Mesothelial cell of epicardium (in vitro differentiated cells): ENCODE results near the gene CAPN1. TPM values are rescaled to one million over a fixed set of nuclear protein-coding genes. Genes with fewer than 3 reads are reported as not detected.

Source experiments
- DNase-seq, 2 experiments: peaks; one replicate each; pipeline ENCODE4 v3.0.0; 2021; ENCODE audit warnings: low spot score in 2 of 2; ENCODE audit not compliant: unreplicated experiment in 2 of 2
- H3K27ac Mint-ChIP-seq: 2 replicates; pipeline ENCODE4 v1.8.0; 2021; ENCODE audit warnings: mixed read lengths
- H3K27me3 Mint-ChIP-seq: 2 replicates; pipeline ENCODE4 v1.8.0; 2021; ENCODE audit warnings: low read depth, mixed read lengths
- H3K36me3 Mint-ChIP-seq: 2 replicates; pipeline ENCODE4 v1.8.0; 2021; ENCODE audit warnings: mixed read lengths
- H3K4me1 Mint-ChIP-seq: 2 replicates; pipeline ENCODE4 v1.8.0; 2021; ENCODE audit warnings: mixed read lengths
- H3K4me3 Mint-ChIP-seq: 2 replicates; pipeline ENCODE4 v1.8.0; 2021; ENCODE audit warnings: mild to moderate bottlenecking, moderate library complexity, mixed read lengths
- H3K9me3 Mint-ChIP-seq: 2 replicates; pipeline ENCODE4 v1.8.0; 2021; ENCODE audit warnings: mixed read lengths
- total RNA-seq: library from RNA; stranded (reverse); gene quantifications from 3 replicates; pipeline ENCODE4 v1.2.1, GENCODE V29; 2021
- TF ChIP-seq, protein P1 (sequence below): fragments of 200-600 bp; sonication (generic); IDR thresholded peaks from one replicate; pipeline ENCODE4 v1.5.0; 2021; ENCODE audit warnings: antibody characterized with exemption; ENCODE audit not compliant: unreplicated experiment

The CAPN1 gene
- total RNA-seq, 1 donor from 2014 or later = 196 TPM

DNA sequence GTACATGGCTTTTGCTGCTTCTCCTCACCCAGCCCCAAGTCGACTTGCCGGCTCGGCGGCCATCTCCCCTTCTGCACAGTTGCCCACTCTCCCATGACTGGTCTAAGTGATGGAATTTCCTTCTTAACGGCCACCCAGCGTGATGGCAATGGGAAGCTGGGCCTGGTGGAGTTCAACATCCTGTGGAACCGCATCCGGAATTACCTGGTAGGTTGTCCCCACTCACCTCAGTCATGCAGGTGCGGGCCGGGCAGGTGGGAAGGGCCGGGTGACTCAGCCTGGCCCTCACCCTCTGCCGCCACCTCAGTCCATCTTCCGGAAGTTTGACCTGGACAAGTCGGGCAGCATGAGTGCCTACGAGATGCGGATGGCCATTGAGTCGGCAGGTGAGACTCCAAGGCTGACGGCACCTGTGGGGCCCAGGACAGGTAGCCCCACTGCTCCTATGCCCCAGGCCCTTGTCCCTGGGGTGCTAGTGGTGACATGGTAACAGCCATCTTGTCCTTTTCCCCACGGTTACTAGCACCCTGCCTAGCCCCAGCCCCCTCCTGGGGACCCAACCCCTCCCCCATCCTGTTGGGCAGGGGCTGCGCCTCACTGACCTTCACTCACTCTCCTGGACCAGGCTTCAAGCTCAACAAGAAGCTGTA lies 28.1 kb downstream of the CAPN1 start:
- no peak for DNase-seq
- H3K27me3 Mint-ChIP-seq = no peaks in the 10 kb centered on the region
- H3K9me3 Mint-ChIP-seq = no peaks in the 10 kb centered on the region
- TF ChIP-seq, protein P1, sequence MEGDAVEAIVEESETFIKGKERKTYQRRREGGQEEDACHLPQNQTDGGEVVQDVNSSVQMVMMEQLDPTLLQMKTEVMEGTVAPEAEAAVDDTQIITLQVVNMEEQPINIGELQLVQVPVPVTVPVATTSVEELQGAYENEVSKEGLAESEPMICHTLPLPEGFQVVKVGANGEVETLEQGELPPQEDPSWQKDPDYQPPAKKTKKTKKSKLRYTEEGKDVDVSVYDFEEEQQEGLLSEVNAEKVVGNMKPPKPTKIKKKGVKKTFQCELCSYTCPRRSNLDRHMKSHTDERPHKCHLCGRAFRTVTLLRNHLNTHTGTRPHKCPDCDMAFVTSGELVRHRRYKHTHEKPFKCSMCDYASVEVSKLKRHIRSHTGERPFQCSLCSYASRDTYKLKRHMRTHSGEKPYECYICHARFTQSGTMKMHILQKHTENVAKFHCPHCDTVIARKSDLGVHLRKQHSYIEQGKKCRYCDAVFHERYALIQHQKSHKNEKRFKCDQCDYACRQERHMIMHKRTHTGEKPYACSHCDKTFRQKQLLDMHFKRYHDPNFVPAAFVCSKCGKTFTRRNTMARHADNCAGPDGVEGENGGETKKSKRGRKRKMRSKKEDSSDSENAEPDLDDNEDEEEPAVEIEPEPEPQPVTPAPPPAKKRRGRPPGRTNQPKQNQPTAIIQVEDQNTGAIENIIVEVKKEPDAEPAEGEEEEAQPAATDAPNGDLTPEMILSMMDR = no peak
- no peak overlapping the region for H3K4me3 Mint-ChIP-seq
- H3K4me1 Mint-ChIP-seq = peaks cover 3% of the 10 kb centered on the region
- no peak overlapping the region for H3K27ac Mint-ChIP-seq
- H3K36me3 Mint-ChIP-seq = peaks cover 22% of the 10 kb centered on the region

DNA sequence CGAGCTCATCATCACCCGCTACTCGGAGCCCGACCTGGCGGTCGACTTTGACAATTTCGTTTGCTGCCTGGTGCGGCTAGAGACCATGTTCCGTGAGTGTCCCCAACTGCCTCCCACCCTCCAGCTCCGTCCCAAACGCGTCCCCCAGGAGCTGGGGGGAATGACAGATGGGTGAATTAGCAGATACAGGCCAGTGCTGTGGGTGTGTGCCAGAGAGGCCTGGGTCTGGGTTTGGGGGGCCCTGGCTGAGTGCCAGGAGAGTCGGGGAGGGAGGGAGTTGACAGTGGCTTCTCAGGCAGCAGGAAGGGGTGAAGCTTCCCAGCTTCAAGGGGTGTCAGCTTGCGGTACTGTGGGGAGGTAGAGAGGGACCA lies 28.6 kb downstream of the CAPN1 start:
- Mint-ChIP-seq H3K9me3 (no peaks in the 10 kb centered on the region), H3K27me3 (no peaks in the 10 kb centered on the region), H3K36me3 (peaks cover 22% of the 10 kb centered on the region), H3K4me1 (peaks cover 3% of the 10 kb centered on the region), H3K27ac (no peak overlapping the region), H3K4me3 (no peak overlapping the region)
- TF ChIP-seq, protein P1 = no peak
- DNase-seq = no peak

DNA sequence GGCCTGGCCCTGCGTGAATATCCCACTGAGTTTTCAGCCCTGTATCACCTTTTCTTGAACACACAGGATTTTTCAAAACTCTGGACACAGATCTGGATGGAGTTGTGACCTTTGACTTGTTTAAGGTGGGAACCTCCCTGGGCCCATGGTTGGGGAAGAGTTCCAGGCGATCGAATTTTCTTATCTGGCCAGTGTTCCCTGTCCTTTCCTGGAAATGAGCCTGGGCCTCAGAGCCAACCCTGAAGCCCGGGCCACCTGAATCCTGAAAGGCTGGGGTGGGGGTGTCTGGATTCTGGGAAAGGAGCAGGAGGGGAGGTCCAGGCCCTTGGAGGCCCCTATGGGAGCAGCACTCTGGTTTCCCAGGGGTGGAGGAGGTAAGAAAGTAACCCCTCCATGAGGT lies 29.0 kb downstream of the CAPN1 start:
- Mint-ChIP-seq H3K36me3 (peaks cover 18% of the 10 kb centered on the region), H3K4me1 (peaks cover 3% of the 10 kb centered on the region), H3K27me3 (no peaks in the 10 kb centered on the region), H3K4me3 (no peak overlapping the region), H3K27ac (no peak overlapping the region), H3K9me3 (no peaks in the 10 kb centered on the region)
- no peak for DNase-seq
- TF ChIP-seq, protein P1 = no peak

DNA sequence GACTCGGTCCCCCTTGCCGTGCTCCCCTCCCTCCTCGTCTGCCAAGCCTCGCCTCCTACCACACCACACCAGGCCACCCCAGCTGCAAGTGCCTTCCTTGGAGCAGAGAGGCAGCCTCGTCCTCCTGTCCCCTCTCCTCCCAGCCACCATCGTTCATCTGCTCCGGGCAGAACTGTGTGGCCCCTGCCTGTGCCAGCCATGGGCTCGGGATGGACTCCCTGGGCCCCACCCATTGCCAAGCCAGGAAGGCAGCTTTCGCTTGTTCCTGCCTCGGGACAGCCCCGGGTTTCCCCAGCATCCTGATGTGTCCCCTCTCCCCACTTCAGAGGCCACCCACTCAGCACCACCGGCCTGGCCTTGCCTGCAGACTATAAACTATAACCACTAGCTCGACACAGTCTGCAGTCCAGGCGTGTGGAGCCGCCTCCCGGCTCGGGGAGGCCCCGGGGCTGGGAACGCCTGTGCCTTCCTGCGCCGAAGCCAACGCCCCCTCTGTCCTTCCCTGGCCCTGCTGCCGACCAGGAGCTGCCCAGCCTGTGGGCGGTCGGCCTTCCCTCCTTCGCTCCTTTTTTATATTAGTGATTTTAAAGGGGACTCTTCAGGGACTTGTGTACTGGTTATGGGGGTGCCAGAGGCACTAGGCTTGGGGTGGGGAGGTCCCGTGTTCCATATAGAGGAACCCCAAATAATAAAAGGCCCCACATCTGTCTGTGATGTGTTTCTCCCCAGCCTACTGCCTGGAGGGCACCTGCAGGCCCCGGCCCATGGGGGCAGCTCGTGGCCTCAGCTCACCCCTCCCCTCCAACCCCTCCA lies 29.8 kb downstream of the CAPN1 start:
- DNase-seq = no peak
- H3K36me3 Mint-ChIP-seq = peaks cover 15% of the 10 kb centered on the region
- H3K4me1 Mint-ChIP-seq = peaks cover 3% of the 10 kb centered on the region
- no peaks in the 10 kb centered on the region for H3K27me3 Mint-ChIP-seq
- no peak overlapping the region for H3K27ac Mint-ChIP-seq
- TF ChIP-seq, protein P1 = no peak
- H3K9me3 Mint-ChIP-seq = no peaks in the 10 kb centered on the region
- H3K4me3 Mint-ChIP-seq = no peak overlapping the region

DNA sequence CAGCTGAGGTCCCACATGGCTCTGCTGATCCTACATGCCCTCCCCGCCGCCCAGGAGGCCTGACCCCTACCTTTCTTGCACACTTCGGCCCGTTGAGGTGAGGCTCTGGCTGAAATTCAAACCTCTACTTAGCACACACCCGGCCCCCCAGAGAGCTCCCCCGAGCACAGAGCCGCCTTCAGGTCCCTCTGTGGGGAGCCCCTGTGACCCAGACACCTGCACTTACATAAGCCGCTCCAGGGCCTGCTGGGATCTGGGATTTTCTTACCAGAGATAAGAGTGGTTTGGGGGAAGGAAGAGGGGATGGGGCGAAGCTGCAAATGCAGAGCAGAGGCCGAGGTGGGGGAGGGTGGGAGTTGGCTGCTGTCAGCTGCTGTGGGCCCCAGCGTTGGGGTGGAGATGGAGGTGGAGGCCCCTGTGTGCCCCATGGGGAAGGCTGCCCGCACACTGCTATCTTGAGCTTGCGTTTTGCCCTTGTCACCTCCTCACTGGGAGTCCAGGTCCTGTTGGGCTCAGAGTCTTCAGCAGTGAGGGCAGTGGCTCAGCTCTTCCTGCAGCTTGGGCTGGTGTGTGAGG lies 30.6 kb downstream of the CAPN1 start:
- Mint-ChIP-seq H3K36me3 (peaks cover 11% of the 10 kb centered on the region), H3K9me3 (no peaks in the 10 kb centered on the region), H3K4me1 (peaks cover 3% of the 10 kb centered on the region), H3K27ac (no peak overlapping the region), H3K4me3 (no peak overlapping the region), H3K27me3 (no peaks in the 10 kb centered on the region)
- no peak for DNase-seq
- TF ChIP-seq, protein P1 = no peak
